Jurkat, Clone E6-1 (cell line): ENCODE measurements around the gene MAPK8.

Experiments
- DNase-seq: peaks from one replicate; pipeline ENCODE4 v3.0.0-alpha.2; 2011; ENCODE audit warnings: low read depth, low spot score
- H3K4me3 ChIP-seq: 2 replicates; pipeline ENCODE4 v1.5.1; 2011; ENCODE audit warnings: mild to moderate bottlenecking, low read length, control low read depth, moderate library complexity

MAPK8 gene

DNA sequence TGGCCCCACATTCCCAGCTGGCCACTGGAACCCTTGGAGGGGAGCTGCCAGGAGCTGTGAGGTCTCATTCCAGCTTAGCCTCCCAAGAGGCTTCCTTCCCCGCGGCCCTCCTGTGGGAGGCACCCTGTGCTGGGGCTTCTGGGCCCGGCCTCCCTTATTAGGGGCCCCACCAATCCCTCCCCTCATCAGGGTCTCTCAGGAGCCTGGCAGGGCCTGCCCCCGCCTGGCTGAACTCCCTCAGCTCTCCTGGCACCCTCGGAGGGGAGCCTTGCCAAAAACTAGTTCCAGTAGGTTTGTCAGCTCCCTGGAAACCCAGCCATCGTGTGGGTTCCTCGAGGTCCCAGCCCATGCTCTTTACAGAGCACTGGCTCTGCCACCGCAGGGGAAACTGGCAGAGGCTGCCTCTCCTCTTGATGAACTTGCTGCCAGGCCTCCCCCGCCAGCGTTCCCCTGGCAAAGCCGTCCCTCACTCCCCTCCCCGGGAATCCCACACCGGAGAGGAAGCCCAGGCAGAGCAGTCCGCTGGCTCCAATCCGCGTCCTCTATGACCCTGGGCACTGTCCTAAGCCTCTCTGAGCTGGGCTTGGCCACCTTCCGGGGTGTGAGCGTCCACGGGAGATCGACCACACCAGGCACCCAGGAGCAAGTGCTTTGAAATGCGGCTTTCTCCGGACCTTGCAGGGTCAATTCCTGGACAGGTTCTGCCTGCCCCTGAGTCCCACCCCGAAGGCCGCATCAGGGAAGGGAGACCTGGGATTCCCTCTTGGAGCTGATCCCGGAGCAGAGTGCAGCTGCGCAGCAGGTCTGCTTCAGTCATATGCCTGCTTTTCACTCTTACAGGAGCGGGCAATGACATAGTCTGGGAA is 158.6 kb downstream of the MAPK8 start:
- DNase-seq, result no peak
- H3K4me3 ChIP-seq, result no peak overlapping the region

DNA sequence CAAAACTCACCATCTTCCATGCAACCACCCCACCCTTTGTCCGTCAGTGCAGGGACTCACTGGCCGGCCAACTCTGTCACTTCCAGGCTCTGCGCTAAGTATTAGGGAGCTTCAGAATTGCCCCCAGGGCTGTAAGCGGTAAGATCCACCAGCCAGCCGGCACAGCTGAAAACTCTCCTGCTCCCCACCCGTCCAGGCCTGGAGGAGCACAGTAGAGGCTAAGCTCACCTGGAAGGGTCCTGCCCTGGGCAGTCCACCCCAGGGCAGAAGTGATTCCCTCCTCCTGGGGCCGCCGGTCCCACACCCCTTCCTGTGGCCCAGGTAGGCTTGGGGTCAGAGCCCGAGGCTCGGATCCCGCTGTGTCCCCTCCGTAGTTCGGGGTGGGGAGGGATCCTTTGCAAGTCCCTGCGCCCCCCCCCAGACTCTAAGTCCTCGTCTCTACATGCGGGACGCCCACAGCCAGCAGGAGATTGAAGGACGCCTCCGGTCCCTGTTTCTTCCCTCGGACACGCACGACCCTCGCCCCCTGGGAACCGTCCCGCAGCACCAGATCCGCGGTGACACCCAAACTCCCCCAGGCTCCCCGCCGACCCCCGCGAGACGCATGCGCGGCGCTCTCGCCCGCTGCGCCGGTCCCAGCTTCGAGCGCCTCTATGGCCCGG is 159.5 kb downstream of the MAPK8 start:
- no peak overlapping the region for H3K4me3 ChIP-seq
- DNase-seq, result no peak

DNA sequence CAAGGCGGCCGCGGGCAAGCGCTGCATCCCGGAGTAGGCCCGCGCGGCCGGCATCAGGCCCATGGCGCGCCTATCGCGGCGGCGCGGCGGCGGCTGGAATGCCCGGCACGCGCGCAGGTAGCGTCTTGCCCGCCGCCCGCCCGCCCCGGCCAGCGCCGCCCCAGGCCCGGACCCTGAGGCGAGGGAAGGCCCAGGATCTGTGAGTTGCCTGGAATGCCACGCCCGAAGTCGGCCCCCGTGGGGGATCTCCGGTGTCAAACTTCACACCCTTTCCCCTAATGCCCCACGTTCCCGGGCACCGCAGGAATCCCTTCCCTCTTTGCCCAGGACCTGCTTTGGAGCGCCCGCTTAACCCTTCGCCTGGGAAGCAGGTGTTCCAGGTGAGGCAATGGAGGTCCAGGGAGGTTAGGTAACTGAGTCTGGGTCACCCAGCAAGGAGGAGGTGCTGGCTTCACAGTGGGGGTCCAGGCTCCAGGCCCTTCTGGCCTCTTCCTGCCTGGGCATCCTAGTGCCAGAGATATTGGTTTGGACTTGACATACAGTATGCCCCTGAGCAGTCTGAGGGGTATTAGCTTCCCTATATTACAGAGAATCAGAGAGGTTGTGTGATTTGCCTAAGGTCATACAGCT is 160.2 kb downstream of the MAPK8 start:
- no peak overlapping the region for H3K4me3 ChIP-seq
- no peak for DNase-seq

DNA sequence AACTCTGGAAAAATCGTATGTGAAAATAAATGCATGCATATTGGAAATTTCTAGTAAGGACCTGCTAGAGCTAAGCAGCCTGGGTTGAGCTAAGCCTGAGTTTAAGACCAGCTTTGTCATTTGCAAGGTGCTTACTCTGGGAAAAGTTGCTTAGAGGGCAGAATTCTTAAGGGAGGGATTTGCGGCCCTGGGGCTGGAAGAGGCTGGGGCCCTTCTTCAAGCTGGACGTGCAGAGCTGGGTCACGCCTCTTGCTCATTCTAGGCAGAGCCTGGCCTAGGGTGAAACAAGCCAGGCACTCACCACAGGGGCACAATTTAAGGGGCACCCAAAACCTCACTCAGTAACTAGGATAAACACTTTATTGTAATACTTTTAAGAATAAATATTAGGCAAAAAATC is 161.2 kb downstream of the MAPK8 start:
- DNase-seq, result no peak
- H3K4me3 ChIP-seq, result no peak overlapping the region

DNA sequence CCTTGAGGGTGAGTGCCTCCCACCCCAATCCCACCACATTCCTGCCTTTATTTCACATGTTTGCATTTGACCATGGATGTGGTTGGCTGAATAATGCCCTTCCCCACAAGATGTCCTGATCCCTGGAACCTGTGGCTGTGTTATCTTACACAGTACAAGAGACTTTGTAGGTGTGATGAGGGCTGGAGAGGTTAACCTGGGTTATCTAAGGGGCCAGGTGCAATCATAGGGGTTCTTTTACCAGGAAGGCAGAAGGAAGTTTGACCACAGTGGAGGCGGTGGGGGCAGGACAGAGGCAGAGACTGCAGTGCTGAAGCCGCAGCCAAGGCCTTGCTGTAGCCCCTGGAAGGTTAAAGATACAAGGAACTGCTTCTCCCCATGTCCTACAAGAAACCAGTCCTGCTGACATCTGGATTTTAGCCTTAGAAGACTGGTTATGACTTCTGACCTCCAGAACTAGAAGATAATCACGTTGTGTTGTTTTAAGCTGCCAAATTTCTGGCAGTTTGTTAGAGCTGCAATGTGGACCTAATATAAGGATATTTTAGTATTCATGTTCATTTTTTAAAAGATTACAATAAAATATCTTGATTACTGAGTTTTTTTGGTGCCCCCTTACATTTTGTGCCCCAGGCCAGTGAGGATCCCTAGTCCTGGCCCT is 161.8 kb downstream of the MAPK8 start:
- no peak overlapping the region for H3K4me3 ChIP-seq
- DNase-seq, result no peak

DNA sequence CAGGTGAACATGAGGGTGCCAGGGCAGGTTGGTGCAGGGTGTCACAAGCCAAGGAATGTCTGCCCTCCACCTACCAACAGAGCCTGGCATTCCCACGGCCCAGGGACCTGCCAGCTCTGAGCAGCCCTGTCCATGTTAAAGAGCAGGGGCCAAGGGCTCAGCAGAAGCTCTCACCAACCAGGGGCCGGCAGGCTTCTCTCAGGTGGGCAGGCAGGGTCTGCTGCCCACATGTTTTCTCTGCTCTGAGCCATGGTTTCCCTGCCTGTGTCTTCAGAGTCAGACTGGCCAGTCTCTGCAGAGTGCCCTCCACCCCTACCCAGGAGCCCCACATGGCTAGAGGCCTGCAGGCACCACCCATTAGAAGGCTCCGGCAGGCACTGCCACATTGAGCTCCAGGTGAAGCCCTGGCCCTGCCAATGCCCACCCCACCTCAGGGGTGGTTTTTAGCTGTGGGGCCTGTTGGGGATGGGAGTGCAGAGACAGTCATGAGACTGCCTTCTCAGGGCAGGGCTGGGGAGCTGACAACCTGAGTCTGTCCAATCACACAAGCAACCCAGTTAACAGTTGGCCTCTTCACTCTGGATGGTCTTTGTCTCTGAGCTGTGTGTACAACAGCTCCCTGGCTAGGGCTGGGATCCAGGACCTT is 162.5 kb downstream of the MAPK8 start:
- DNase-seq, result no peak
- no peak overlapping the region for H3K4me3 ChIP-seq

GRCh38 chr10:48469516-48470020 is 163.1 kb downstream of the MAPK8 start:
- no peak for DNase-seq
- peak overlapping the region; percentile 1; the same call in 1 of the 2 replicates for H3K4me3 ChIP-seq

GRCh38 chr10:48470115-48470892 is 163.8 kb downstream of the MAPK8 start:
- peak; percentile 78 for DNase-seq
- H3K4me3 ChIP-seq, result peak overlapping the region; percentile 1; the same call in 1 of the 2 replicates

- DNase-seq, result no peak
- no peak overlapping the region for H3K4me3 ChIP-seq
These were observed 164.7 kb downstream of the MAPK8 start for GRCh38 chr10:48470893-48471805.

DNA sequence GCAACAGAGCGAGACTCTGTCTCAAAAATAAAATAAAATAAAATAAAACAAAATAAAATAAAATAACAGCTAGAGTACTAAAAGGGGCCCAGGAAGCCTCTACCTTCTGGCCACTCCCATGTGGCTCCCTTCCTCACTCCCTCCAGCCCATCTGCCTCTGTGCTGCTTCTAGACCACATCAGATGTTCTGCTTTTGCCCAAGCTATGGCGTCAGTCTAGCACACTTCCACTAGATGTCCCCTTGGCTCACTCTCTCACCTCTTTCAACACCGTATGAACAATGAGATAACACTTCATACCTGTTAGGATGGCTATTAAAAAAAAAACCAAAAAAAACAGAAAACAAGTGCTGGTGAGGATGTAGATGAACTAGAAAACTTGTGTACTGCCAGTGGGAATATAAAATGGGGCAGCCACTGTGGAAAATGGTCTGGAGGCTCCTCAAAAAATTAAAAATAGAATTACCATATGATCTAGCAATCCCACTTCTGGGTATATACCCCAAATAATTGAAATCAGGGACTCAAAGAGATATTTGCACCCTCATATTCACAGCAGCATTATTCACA is 166.1 kb downstream of the MAPK8 start:
- DNase-seq, result no peak
- H3K4me3 ChIP-seq, result no peak overlapping the region

GRCh38 chr10:48473704-48474103 is 167.2 kb downstream of the MAPK8 start:
- no peak for DNase-seq
- no peak overlapping the region for H3K4me3 ChIP-seq

DNA sequence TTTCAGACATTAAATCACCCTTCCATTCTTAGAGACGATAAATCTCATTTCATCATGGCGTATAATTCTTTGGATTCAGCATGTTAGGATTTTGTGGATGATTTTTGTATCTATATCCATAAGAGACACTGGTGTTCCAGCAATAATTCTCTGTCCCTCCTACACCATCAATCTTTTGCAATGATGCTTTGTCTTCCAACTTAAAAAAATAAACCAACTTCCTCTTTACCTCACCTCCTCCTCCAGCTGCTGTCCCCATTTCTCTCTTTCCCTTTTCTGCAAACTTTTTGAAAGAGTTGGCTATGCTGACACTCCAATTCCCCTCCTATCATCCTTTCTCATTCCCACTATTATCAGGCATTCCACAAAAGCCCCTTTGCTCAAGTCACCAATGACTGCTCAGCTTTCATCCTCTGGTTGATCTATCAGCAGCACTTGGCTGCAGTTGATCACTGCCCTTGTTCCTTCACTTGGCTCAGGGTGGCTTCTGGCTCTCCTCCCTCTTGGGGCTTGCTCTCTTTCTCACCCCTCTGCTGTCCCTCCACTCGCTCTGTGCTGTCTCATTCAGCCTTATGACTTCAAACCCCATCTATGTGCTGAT is 168.4 kb downstream of the MAPK8 start:
- no peak overlapping the region for H3K4me3 ChIP-seq
- no peak for DNase-seq

DNA sequence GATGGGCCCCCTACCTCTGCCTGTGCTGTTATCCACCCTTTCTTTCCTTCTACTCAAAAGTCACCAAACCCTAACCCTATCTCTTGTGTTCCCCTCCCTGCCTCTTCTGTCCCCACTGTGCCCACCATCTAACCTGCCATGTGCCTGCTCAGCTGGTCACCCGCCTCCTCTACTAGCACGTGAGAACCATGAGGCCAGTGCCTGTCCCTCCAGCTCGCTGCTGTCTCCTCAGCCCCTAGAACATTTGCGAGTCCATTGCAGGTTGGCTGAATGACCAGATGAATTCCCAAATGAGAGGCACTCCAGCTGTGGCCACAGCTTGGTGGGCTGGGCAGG is 169.4 kb downstream of the MAPK8 start:
- DNase-seq, result no peak
- H3K4me3 ChIP-seq, result no peak overlapping the region

- DNase-seq, result no peak
- H3K4me3 ChIP-seq, result no peak overlapping the region
These were observed 170.0 kb downstream of the MAPK8 start for GRCh38 chr10:48476279-48476982.

GRCh38 chr10:48477141-48477540 is 170.7 kb downstream of the MAPK8 start:
- no peak for DNase-seq
- no peak overlapping the region for H3K4me3 ChIP-seq

DNA sequence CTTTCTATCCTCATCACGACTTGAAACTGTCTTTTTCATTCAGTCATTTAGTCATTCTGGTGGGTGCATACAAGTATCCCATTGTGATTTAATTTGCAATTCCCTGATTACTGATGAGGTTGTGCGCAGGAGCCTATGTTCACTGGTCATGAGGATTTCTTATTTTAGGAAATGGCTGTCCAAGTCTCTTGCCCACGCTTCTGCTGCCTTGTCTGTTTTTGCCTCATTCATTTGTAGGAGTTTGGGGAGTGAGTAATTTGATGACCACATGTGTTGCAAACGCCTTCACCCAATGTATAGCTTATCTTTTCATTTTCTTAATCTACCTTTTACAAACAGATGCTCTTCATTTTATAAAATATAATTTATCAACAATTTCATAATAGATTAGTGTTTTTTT is 171.1 kb downstream of the MAPK8 start:
- no peak for DNase-seq

More for the DNA sequence above, 171.1 kb downstream of the MAPK8 start:
- H3K4me3 ChIP-seq, result no peak overlapping the region
